Pancreas (tissue), 10 donors: ENCODE results near the gene PRXL2B. TPM values are rescaled to one million over a fixed set of nuclear protein-coding genes. Genes with fewer than 3 reads are reported as not detected.
A peak's percentile ranks its signal among the peaks of the same experiment; 100 is the strongest.

Experiments
- ATAC-seq, 4 donors: fragments of 200-7000 bp; cut with Tn5 transposase; one replicate each; pipeline versions ENCODE4 v1.8.0 to v1.9.1; 2020; ENCODE audit warnings: mild to moderate bottlenecking in 4 of 4, moderate library complexity in 4 of 4
- DNase-seq, 6 donors: peaks; one replicate each; pipeline ENCODE4 v3.0.0-alpha.2; 2020
- FAIRE-seq: peaks from 2 replicates; lab custom pipeline; 2012; peaks lifted over from hg19 to GRCh38; lab: Jason Lieb, UNC
- H3K27ac ChIP-seq, 4 donors: fragments of 200-600 bp; sonication (generic); 1 replicate in 3 of 4; 2 replicates in 1 of 4; pipeline versions ENCODE4 v1.5.0 to v1.8.0; 2020
- H3K27me3 ChIP-seq, 4 donors: fragments of 200-600 bp; one replicate each; pipeline ENCODE4 v1.8.0; 2021
- H3K36me3 ChIP-seq, 3 donors: fragments of 200-600 bp; sonication (generic) in 1 of 3; one replicate each; pipeline versions ENCODE4 v1.5.0 to v1.8.0; 2020 to 2021
- H3K4me1 ChIP-seq, 3 donors: fragments of 200-600 bp; one replicate each; pipeline ENCODE4 v1.8.0; 2021
- H3K4me3 ChIP-seq, 4 donors: fragments of 200-600 bp; sonication (generic) in 2 of 4; one replicate each; pipeline versions ENCODE4 v1.5.0 to v1.8.0; 2020 to 2021
- H3K9me3 ChIP-seq, 4 donors: fragments of 200-600 bp; one replicate each; pipeline ENCODE4 v1.8.0; 2021
- WGBS, 2 donors: extraction: QIAGEN DNeasy Blood & Tissue Kit; methylation state at CpG; one replicate each; pipeline ENCODE4 v1.1.7; 2013; 5-methylcytosine and 5-hydroxymethylcytosine counted together
- intact Hi-C, 3 donors: fragments of 100-400 bp; cut with DNase I; formaldehyde crosslinking; loops; one replicate each; pipeline versions ENCODE4 v1.11.1 to v1.14.2; 2022
- polyA plus RNA-seq, 2 donors: library from polyadenylated mRNA; stranded (reverse); fragments of 200-250 nt; gene quantifications; one replicate each; pipeline ENCODE4 v1.2.3, GENCODE V29; 2013
- total RNA-seq, 6 donors: library from RNA; stranded (reverse); fragmentation: NEBNext Ultra II Directional in 4 of 6; extraction: Animal tissue kit (Norgen Biotek cat#: 25700) in 4 of 6; gene quantifications; one replicate each; pipeline versions ENCODE4 v1.2.1 to v1.2.4, GENCODE V29; 2021 to 2023
- TF ChIP-seq, protein P1 (sequence below), 4 donors: fragments of 200-600 bp; sonication (generic) in 3 of 4; IDR thresholded peaks; one replicate each; pipeline versions ENCODE4 v1.5.0 to v1.8.0; 2021; ENCODE audit warnings: antibody characterized with exemption in 4 of 4
- donor health status: healthy with polysubstance abuse.
- donor health status: DM: no; HTN: no; CAD: no; lungs with moderate emphysema.
- donor health status: DM: no; HTN: no; CAD: no.
- donor health status: control.
- donor health status: control.
- donor health status: Bipolar disorder and iron deficiency.
- donor health status: DM: yes; HTN: yes; CAD: no.
- donor health status: DM: no; HTN: no; CAD: no.
- donor health status: DM: no; HTN: no; CAD: no.
- donor health status: DM: yes; HTN: yes; CAD: no.

Gene PRXL2B
- total and polyA plus RNA-seq, 8 donors = 3.3 to 16.4 (median 11.5) TPM

DNA sequence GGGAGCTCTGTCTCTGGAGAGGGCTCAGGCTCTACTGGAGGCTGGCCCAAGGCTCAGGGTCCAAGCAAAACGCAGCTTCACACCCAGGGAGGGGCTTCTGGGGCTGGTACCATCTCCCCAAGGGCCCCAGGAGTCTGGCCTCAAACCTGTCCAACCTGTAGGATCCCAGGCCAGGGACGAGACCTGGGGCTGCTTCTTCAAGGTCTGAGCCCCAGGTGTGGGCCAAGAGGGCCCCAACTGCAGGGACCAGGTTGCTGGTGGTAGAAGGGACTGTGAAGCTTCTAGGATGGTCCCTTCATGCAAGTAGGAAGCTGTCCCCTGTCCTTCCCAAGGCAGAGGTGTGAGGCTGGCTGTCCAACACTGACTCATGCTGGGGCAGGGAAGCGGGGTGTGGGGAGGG is 54.0 kb downstream of the PRXL2B start:
- TF ChIP-seq, protein P1, sequence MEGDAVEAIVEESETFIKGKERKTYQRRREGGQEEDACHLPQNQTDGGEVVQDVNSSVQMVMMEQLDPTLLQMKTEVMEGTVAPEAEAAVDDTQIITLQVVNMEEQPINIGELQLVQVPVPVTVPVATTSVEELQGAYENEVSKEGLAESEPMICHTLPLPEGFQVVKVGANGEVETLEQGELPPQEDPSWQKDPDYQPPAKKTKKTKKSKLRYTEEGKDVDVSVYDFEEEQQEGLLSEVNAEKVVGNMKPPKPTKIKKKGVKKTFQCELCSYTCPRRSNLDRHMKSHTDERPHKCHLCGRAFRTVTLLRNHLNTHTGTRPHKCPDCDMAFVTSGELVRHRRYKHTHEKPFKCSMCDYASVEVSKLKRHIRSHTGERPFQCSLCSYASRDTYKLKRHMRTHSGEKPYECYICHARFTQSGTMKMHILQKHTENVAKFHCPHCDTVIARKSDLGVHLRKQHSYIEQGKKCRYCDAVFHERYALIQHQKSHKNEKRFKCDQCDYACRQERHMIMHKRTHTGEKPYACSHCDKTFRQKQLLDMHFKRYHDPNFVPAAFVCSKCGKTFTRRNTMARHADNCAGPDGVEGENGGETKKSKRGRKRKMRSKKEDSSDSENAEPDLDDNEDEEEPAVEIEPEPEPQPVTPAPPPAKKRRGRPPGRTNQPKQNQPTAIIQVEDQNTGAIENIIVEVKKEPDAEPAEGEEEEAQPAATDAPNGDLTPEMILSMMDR (IDR thresholded peaks at IDR 0.05) = no peak
- intact Hi-C loops = no loop called here

More for the DNA sequence above, 54.0 kb downstream of the PRXL2B start:
- WGBS, 2 donors = 86 to 90% methylated on average over 2 to 3 of the region's 3 CpGs
- H3K4me1 ChIP-seq = peaks cover 0 to 8% (median 4%) of the 10 kb centered on the region in 3 donors
- ATAC-seq (no peak), FAIRE-seq (no peak), DNase-seq (peak in 2 of 6 donors; percentile 29 to 32)
- no peaks in the 10 kb centered on the region for H3K27me3 ChIP-seq
- no peak overlapping the region for H3K27ac ChIP-seq
- no peak overlapping the region for H3K4me3 ChIP-seq
- H3K9me3 ChIP-seq = no peaks in the 10 kb centered on the region
- H3K36me3 ChIP-seq = no peaks in the 10 kb centered on the region

Other genes with a start within 250 kb of the PRXL2B start
- gene MORN1, start 195.2 kb upstream of the PRXL2B start, total RNA-seq = 1 to 10 TPM; 4.7 to 8.9 (median 5.2) TPM
- gene MORN1, start 195.2 kb upstream of the PRXL2B start, polyA plus RNA-seq = 1 to 10 TPM; 5.2 to 9.3 TPM
- 10 to 100 TPM; 58.2 to 84.2 (median 70.9) TPM for gene RER1, start 194.9 kb upstream of the PRXL2B start, total RNA-seq
- 10 to 100 TPM; 54.8 to 67.6 TPM for gene RER1, start 194.9 kb upstream of the PRXL2B start, polyA plus RNA-seq
- gene PEX10, start 174.2 kb upstream of the PRXL2B start, total RNA-seq = 10 to 100 TPM; 10.1 to 14.8 (median 10.7) TPM
- 10 to 100 TPM; 16.3 to 16.8 TPM for gene PEX10, start 174.2 kb upstream of the PRXL2B start, polyA plus RNA-seq
- 1 to 10 TPM in 5 of 6 donors, under 1 TPM in 1; 0.79 to 4.0 (median 3.0) TPM for gene PLCH2, start 110.5 kb upstream of the PRXL2B start, total RNA-seq
- 100 to 1,000 TPM in 1 of 2 donors, 10 to 100 TPM in 1; 86.4 to 163 TPM for gene PLCH2, start 110.5 kb upstream of the PRXL2B start, polyA plus RNA-seq
- gene PANK4, start 60.2 kb upstream of the PRXL2B start, total RNA-seq = 10 to 100 TPM in 2 of 6 donors, 1 to 10 TPM in 4; 9.7 to 17.1 (median 10.0) TPM
- gene PANK4, start 60.2 kb upstream of the PRXL2B start, polyA plus RNA-seq = 10 to 100 TPM; 20.7 to 26.4 TPM
- gene HES5, start 56.5 kb upstream of the PRXL2B start, total RNA-seq = under 1 TPM in 3 of 6 donors, not detected in 3; 0.12 to 0.25 (median 0.19) TPM
- under 1 TPM in 1 of 2 donors, not detected in 1; 0.07 TPM for gene HES5, start 56.5 kb upstream of the PRXL2B start, polyA plus RNA-seq
- 10 to 100 TPM; 10.3 to 37.2 (median 19.0) TPM for gene TNFRSF14, start 30.4 kb upstream of the PRXL2B start, total RNA-seq
- gene TNFRSF14, start 30.4 kb upstream of the PRXL2B start, polyA plus RNA-seq = 100 to 1,000 TPM; 120 to 124 TPM
- 1 to 10 TPM in 5 of 6 donors, under 1 TPM in 1; 0.39 to 3.1 (median 2.2) TPM for gene MMEL1, start 46.2 kb downstream of the PRXL2B start, total RNA-seq
- 1 to 10 TPM; 7.6 to 8.7 TPM for gene MMEL1, start 46.2 kb downstream of the PRXL2B start, polyA plus RNA-seq
- gene TTC34, start 214.9 kb downstream of the PRXL2B start, total RNA-seq = under 1 TPM; 0.18 to 0.87 (median 0.43) TPM
- gene TTC34, start 214.9 kb downstream of the PRXL2B start, polyA plus RNA-seq = under 1 TPM; 0.38 to 0.99 TPM